KOPT-K1 (cell line): Measurements from ENCODE around the gene OSBPL3.
A peak's percentile ranks its signal among the peaks of the same experiment; 100 is the strongest.

Source experiments
- H3K27ac ChIP-seq: fragments of 200-600 bp; sonication (generic); 2 replicates; pipeline ENCODE4 v1.5.1; 2016; ENCODE audit warnings: antibody characterized with exemption, mild to moderate bottlenecking, low read depth, low read length; ENCODE audit not compliant: poor library complexity, severe bottlenecking
- H3K36me3 ChIP-seq: fragments of 200-600 bp; sonication (generic); 2 replicates; pipeline ENCODE4 v1.5.1; 2017; ENCODE audit warnings: antibody characterized with exemption, mild to moderate bottlenecking, low read length, moderate library complexity; ENCODE audit not compliant: insufficient read depth
- H3K9me3 ChIP-seq: fragments of 200-600 bp; sonication (generic); 2 replicates; pipeline ENCODE4 v1.5.1; 2017; ENCODE audit warnings: antibody characterized with exemption, low read length, mild to moderate bottlenecking; ENCODE audit not compliant: insufficient read depth, poor library complexity, severe bottlenecking

The OSBPL3 gene

DNA sequence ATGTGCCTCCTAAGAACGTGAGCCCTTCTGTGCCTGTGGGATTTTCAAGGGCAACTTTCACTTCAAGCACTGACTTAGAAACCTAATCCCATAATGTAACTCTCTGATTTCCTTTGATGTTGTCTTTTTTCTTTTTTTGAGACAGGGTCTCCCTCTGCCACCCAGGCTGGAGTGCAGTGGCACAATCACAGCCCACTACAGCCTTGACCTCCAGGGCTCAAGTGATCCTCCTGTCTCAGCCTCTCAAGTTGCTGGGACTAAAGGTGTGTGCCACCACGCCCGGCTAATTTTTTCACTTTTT is 158.3 kb downstream of the OSBPL3 start:
- peak overlapping the region; percentile 14 for H3K27ac ChIP-seq
- H3K9me3 ChIP-seq: no peaks in the 10 kb centered on the region
- H3K36me3 ChIP-seq: peaks cover 37% of the 10 kb centered on the region

DNA sequence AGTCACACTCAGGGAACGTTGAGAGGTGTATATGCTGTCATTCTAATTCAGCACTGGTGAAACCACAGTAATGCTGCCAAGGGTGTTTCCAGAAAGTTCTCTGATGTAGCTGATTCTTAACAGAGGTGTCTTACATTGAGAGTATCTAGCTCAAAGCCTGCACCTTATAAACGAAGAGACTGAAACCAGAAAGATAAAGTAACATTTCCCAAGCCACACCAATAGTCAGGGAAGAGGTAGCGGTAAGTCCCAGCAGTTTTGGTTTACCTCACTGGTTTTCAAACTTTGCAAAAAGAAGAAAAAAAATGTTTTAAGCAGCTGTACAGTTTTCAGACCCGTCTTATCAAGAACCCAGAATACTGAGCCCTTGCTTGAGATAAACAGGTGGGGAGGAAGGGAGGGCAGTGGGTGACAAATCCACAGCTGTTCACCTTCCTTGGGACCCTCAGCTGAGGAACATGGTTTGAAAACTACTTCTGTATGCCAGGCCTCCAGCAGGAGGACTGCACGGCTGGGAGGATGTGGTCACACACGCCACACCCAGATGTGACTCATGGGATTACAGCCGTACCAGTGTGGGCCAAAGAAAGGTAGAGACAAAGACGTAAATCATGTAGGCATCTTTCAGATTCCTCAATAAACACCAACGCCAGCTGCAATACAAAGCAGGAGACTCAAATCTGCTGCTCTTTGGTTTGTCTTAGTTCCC is 158.8 kb downstream of the OSBPL3 start:
- Histone ChIP-seq H3K36me3 (peaks cover 41% of the 10 kb centered on the region), H3K9me3 (no peaks in the 10 kb centered on the region), H3K27ac (peak overlapping the region; percentile 32)

DNA sequence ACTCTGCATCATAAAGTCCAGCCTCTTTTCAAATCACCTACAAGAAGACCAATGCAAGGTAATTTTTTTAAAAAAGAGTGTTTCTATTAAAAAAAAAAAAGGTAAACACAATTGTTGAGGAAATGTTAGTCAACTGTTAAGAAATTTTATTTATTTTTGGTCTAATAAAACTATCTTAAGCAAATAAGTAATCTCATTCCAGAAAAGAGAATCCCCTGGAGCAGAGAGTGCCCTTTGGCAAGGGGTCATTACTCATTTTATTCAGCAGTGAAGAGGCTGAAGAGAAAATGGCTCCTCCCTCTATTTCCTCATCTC is 159.3 kb downstream of the OSBPL3 start:
- Histone ChIP-seq H3K27ac (peak overlapping the region; percentile 32), H3K36me3 (peaks cover 42% of the 10 kb centered on the region), H3K9me3 (no peaks in the 10 kb centered on the region)

DNA sequence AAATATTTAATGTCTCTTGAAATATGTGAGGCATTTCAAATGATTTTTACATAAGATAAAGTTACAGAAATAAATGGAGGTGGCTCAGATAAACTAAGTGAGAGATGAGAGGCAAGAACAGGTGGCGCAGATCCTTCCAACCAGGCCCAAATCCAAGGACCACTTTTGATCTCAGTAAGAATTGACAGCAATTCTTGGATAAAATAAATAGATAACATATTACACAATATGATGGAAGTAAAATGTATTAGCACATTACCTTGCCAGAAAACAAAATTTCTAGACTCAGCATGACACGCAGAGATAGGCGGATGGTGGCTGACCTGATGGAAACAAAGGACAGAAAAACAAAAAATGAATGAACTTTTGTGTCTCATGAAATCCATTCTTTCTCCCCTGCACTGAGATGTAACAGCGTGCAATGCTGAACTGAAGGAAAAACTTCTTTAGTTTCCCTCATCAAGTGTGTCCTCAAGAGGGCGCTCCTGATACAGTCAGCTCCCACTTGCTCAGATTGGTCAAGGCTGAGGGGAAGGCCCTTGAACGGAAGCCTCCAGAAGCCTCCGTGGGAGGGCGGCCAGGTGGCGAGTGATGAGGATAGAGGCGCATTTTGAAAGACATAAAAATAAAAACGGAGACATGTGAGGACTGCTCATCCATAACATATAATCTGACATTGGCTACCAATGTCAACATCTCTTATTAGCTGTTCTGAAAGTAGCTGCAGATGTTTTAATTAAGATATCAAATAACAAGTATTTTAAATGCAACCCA is 159.9 kb downstream of the OSBPL3 start:
- H3K9me3 ChIP-seq: no peaks in the 10 kb centered on the region
- peaks cover 43% of the 10 kb centered on the region for H3K36me3 ChIP-seq
- peak overlapping the region; percentile 32 for H3K27ac ChIP-seq

DNA sequence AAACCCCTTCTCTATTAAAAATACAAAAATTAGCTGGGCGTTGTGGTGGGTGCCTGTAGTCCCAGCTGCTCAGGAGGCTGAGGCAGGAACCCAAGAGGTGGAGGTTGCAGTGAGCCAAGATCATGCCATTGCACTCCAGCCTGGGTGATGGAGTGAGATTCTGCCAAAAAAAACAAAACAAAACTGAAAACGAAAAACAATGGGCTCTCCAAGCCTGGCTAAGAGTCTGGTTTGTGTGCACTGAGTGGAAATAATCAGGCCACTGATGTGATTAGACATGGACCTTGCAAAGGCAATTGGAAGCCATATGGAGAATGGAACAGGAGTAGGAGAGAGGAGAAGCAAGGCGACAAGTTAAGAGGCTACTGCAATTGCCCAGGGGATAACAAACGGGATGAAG is 162.6 kb downstream of the OSBPL3 start:
- Histone ChIP-seq H3K36me3 (peaks cover 56% of the 10 kb centered on the region), H3K27ac (no peak overlapping the region), H3K9me3 (no peaks in the 10 kb centered on the region)

DNA sequence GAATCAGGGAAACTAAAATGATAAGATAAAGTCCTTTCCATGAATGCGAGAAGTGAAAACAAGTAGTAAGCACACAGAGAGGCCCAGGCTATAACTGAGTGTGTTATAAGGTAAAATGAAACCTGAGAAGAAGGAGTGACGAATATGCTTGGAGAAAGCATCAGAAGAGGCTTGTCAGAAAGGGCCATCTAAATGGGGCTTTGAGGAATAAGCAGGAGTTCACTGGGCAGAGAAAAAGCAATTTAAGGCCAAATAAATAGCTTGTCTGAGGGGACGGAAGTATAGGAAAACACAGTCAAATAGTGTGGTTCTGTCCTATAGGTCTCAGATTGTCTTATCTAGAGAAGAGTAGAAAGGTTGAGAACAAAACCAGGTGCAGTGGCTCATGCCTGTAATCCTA is 163.1 kb downstream of the OSBPL3 start:
- no peaks in the 10 kb centered on the region for H3K9me3 ChIP-seq
- H3K27ac ChIP-seq: no peak overlapping the region
- peaks cover 56% of the 10 kb centered on the region for H3K36me3 ChIP-seq

DNA sequence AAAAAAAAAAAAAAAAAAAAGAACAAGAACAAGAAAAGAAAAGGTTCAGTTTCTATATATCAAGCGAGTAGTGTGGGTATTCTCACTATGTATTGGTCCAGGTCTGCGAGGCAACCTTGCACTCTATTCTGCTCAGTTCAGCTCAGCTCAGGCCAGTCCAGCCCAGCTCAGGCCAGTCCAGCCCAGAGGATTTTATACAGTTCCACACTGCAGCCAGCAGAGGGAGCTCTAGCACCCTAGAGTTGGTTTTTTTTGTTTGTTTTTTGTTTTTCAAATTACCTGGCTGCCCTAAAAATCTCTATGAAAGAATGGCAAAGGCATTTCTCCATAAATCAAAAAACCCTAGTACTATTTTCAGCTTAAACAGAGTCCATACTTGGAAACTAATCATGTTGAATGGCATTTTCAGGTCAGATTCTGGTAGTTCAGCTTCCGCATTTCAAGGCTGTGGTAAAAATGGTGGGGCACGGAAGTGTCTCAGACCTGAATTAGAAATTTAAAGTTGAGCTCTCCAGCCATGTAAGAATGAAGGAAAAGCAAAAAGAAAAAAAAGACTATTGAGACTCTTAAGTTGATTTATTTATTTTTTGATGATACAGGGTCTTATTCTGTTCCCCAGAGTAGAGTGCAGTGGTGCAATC is 167.6 kb downstream of the OSBPL3 start:
- Histone ChIP-seq H3K27ac (no peak overlapping the region), H3K9me3 (no peaks in the 10 kb centered on the region), H3K36me3 (peaks cover 67% of the 10 kb centered on the region)

DNA sequence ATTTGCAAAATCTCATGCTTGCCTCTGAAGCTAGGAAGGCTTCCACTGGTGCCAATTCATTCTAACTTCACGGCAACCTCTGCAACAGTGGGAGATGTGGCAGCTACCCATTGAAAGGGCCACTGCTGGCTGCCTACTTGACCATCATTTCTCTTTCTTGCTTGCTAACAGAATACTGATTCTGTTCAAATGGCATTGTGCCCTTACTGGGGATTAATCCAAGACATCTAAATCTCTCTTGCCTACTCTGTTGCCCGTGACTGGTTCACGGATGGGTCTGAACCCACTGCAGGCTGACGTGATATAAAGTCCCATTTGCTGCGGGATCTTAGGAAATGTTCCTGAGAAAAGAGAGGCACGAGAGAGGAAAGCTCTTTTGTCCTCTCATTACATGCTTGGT is 171.5 kb downstream of the OSBPL3 start:
- H3K9me3 ChIP-seq: no peaks in the 10 kb centered on the region
- peaks cover 49% of the 10 kb centered on the region for H3K36me3 ChIP-seq
- no peak overlapping the region for H3K27ac ChIP-seq

DNA sequence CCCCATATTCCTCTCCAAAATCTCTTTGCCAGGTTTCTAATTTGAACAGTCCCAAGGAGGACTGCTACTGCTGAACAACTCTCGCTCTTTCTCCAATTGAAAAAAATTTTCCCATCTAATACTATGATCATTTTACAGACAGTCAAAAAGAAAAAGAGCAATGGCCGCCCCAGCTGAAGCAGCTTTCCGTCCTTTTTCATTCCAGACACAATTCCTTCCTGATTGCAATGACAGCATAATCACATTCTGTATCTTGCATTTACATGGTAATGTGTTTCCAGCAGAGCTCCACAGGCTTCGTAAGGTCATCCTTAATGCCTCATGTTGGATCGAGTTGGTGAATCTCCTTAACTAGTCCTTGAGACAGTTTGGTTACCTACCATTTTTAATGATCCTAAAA is 177.7 kb downstream of the OSBPL3 start:
- Histone ChIP-seq H3K9me3 (no peaks in the 10 kb centered on the region), H3K27ac (no peak overlapping the region), H3K36me3 (peaks cover 53% of the 10 kb centered on the region)

DNA sequence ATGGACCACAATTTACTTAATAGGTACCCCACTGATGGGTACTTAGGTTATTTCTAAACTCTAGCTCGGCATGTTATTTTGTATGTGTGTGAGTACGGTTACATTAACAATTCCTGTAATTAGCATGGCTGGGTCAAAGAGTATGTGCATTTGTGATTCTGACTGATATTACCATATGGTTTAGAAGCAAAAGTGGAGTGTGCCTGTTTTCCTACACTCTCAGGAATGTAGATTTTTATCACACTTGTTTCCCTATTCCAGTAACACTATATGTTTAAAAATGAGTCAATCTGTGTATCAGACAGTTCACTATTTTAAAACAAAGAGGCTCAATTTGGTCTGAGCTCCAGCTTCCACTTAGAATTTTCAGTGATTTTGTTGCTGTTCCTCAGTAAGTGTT is 178.1 kb downstream of the OSBPL3 start:
- peaks cover 55% of the 10 kb centered on the region for H3K36me3 ChIP-seq
- H3K9me3 ChIP-seq: no peaks in the 10 kb centered on the region
- H3K27ac ChIP-seq: no peak overlapping the region

DNA sequence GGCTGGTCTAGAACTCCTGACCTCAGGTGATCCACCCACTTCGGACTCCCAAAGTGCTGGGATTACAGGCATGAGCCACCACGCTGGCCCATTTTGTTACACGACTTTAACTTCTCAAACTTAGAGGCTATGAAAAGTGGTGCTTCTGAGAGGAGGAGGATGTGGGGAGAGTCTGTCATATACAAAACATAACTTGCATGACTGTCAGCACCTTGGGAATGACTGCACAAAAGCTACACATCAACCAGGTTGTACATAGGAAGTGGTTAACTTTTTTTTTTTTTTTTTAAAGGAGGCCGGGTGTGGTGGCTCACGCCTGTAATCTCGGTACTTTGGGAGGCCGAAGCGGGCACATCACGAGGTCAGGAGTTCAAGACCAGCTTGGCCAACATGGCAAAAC is 179.3 kb downstream of the OSBPL3 start:
- Histone ChIP-seq H3K9me3 (no peaks in the 10 kb centered on the region), H3K36me3 (peaks cover 53% of the 10 kb centered on the region), H3K27ac (no peak overlapping the region)

DNA sequence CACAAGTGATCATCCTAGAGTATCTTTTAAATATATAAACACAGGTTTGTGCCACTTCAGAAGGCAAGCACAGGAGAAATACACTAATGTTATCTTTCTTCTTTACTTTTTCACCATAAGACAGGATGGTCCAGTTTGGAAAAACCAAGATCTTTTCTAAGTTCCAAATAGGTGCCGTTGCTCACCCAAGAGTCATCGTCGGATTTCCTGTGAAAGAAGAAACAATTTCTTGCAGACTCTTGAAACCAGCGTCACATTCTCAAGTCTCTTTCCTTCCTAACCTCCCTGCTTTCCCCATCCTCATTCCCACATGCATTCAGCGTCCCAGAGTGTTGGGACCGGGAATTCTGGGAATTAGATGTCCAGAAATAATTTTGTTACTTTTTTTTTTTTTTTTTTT is 179.9 kb downstream of the OSBPL3 start:
- no peaks in the 10 kb centered on the region for H3K9me3 ChIP-seq
- H3K36me3 ChIP-seq: peaks cover 53% of the 10 kb centered on the region
- H3K27ac ChIP-seq: no peak overlapping the region

DNA sequence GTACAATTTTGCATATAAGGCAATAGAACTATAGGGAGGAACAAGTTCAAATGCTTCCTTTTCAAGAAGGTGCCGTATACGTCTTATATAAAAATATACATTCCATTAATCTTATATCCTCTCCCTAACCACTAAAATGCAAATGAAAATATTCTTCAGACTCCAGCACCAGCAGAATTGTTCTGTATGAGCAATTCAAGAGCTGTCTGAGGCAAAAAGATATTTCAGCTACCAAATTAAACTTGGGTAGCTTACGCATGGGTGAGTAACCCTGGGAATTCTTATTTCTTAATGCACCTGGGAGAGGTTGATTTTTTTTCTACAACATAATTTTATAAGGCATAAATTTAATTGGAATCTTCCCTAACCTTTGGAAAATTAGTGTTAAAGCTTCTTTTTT is 180.5 kb downstream of the OSBPL3 start:
- peaks cover 48% of the 10 kb centered on the region for H3K36me3 ChIP-seq
- H3K9me3 ChIP-seq: no peaks in the 10 kb centered on the region
- no peak overlapping the region for H3K27ac ChIP-seq

DNA sequence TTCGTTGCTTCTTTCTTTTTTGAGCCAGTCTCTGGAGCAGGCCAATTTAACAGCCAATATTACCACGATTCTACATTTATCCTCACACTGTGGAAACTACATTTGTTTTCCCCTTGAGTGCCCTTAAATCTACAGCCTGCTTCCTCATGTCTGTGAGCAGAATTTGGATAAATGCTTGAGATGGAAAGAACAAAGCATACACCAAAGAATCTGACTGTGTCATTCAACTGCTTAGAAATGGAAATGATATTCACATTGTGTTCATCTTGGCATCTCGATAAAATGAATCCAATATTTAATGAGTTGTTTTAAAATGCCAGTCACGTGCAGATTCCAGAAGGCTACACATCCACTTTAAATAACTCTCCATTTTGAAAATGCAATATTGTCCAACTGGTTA is 181.7 kb downstream of the OSBPL3 start:
- peaks cover 37% of the 10 kb centered on the region for H3K36me3 ChIP-seq
- H3K27ac ChIP-seq: no peak overlapping the region
- no peaks in the 10 kb centered on the region for H3K9me3 ChIP-seq

DNA sequence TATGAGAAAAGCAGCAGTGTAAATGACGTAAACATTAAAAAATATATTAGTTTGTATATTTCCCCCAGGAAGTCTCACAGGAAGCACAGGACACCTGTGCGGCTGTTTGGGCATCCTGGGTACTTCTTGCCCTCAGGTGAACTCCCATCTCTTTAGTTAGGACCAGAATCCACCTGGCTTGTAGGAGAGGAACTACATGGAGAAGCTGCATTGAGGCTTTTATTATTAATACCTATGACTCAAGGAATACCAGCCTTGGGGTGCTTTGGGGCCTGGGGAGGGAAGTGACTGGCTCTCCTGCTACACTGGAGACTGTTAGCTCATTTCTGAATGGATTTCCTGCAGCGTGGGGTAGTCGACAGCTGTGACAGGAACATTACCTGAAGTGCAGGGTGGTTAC is 182.7 kb downstream of the OSBPL3 start:
- Histone ChIP-seq H3K9me3 (no peaks in the 10 kb centered on the region), H3K27ac (no peak overlapping the region), H3K36me3 (peaks cover 27% of the 10 kb centered on the region)

DNA sequence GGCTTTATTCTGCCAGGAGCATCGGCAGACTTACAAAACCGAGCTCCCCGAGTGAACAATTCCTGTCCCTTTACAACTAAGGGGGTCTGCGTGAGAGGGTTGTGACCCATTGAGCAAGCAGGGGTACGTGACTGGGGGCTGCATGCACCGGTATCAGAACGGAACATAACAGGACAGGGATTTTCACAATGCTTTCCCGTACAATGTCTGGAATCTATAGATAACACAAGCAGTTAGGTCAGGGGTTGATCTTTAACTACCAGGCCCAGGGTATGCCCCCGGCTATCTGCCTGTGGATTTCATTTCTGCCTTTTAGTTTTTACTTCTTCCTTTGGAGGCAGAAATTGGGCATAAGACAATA is 184.6 kb downstream of the OSBPL3 start:
- no peak overlapping the region for H3K27ac ChIP-seq
- H3K9me3 ChIP-seq: no peaks in the 10 kb centered on the region
- peaks cover 9% of the 10 kb centered on the region; the same call in 1 of the 2 replicates for H3K36me3 ChIP-seq
